K562 (cell line): ENCODE results near the gene PIH1D1. TPM values are rescaled to one million over a fixed set of nuclear protein-coding genes. Genes with fewer than 3 reads are reported as not detected.

Source experiments
- AFF4 ChIP-seq: sonication (generic); formaldehyde crosslinking; IDR thresholded peaks from 2 replicates; pipeline ENCODE4 v1.8.0; 2023; ENCODE audit warnings: mild to moderate bottlenecking, missing genetic modification reagents
- E4F1 ChIP-seq: fragments of 250-450 bp; sonication (Bioruptor Pico); IDR thresholded peaks from 2 replicates; pipeline ENCODE4 v1.5.0; 2021; ENCODE audit warnings: mild to moderate bottlenecking, borderline replicate concordance
- EHMT2 ChIP-seq: fragments of 450-650 bp; IDR thresholded peaks from 2 replicates; pipeline ENCODE4 v1.6.1; 2018; ENCODE audit warnings: antibody characterized with exemption
- ETV1 ChIP-seq: fragments of 450-650 bp; conservative IDR thresholded peaks from 2 replicates; pipeline ENCODE4 v1.6.1; 2016; ENCODE audit warnings: missing genetic modification characterization, control low read depth, low read depth, missing compliant biosample characterization
- GTF2B ChIP-seq: IDR thresholded peaks from 2 replicates; pipeline ENCODE4 v1.6.1; 2011; ENCODE audit not compliant: insufficient read length; ENCODE audit errors: extremely low read depth
- MED1 ChIP-seq: sonication (generic); formaldehyde crosslinking; IDR thresholded peaks from 2 replicates; pipeline ENCODE4 v1.8.1; 2023; ENCODE audit warnings: missing genetic modification reagents, borderline replicate concordance
- RREB1 ChIP-seq: fragments of 250-450 bp; sonication (Bioruptor Pico); IDR thresholded peaks from 2 replicates; pipeline ENCODE4 v1.4.0; 2020
- ZFP36 ChIP-seq: fragments of 150-350 bp; IDR thresholded peaks from 2 replicates; pipeline ENCODE4 v1.6.1; 2018; ENCODE audit warnings: low read length, low read depth; ENCODE audit not compliant: partially characterized antibody
- ZNF197 ChIP-seq: fragments of 200-800 bp; sonication (Bioruptor generic); IDR thresholded peaks from 2 replicates; pipeline ENCODE4 v1.6.1; 2016; ENCODE audit warnings: low read depth, missing genetic modification characterization, missing compliant biosample characterization
- ZNF277 ChIP-seq: fragments of 250-450 bp; sonication (Bioruptor Pico); IDR thresholded peaks from 2 replicates; pipeline ENCODE4 v1.8.0; 2022; ENCODE audit warnings: inconsistent platforms, mild to moderate bottlenecking, moderate library complexity, borderline replicate concordance
- ZNF436 ChIP-seq: fragments of 250-450, 450-650 bp; sonication (Bioruptor Pico); formaldehyde crosslinking; IDR thresholded peaks from 2 replicates; pipeline ENCODE4 v1.7.0; 2020; ENCODE audit warnings: mild to moderate bottlenecking
- ZNF778 ChIP-seq: fragments of 450-650 bp; formaldehyde crosslinking; IDR thresholded peaks from 2 replicates; pipeline ENCODE4 v1.4.0; 2020; ENCODE audit warnings: mild to moderate bottlenecking, moderate library complexity
- polyA plus RNA-seq, 8 experiments: library from polyadenylated mRNA; depleted of rRNA in 4 of 8; stranded (reverse) in 5 of 8; unstranded in 3 of 8; fragments of >200 nt; fragmentation: Nextera tagmentation in 2 of 8; fragmentation: Illumina TruSeq in 1 of 8; extraction: Ambion mirVana in 2 of 8; extraction: Trizol in 1 of 8; gene quantifications; 2 replicates each; pipeline versions ENCODE4 v1.2.1 to v1.2.3, GENCODE V29; 2011 to 2014; ENCODE audit warnings: inconsistent platforms in 1 of 8, missing spikeins in 1 of 8
- total RNA-seq, 7 experiments: library from RNA; depleted of rRNA in 6 of 7; stranded (reverse); fragments of >200 nt in 6 of 7; fragmentation: Illumina TruSeq in 2 of 7; extraction: Trizol in 2 of 7; gene quantifications; 2 replicates each; pipeline versions ENCODE4 v1.2.1 to v1.2.3, GENCODE V29; 2011 to 2021; ENCODE audit warnings: low replicate concordance in 1 of 7

PIH1D1 gene
- total and polyA plus RNA-seq, 9 of the 15 experiments (the other 6 are each of a cell fraction or from before 2014, with no cell fraction given), result 26.5 to 224 (median 137) TPM

GRCh38 chr19:49443366-49444099 is 8.1 kb downstream of the PIH1D1 start (continued):
- TF ChIP-seq ZNF277 (CRISPR knock-in tag) (no peak), E4F1 (CRISPR knock-in tag) (no peak), MED1 (CRISPR knock-in tag) (no peak), ZFP36 (no peak), RREB1 (CRISPR knock-in tag) (no peak; the same call in 1 of the 2 replicates), GTF2B (no peak), AFF4 (CRISPR knock-in tag) (no peak; the same call in 1 of the 2 replicates), ZNF197 (CRISPR knock-in tag) (peak; percentile 96), EHMT2 (no peak), ZNF436 (no peak), ETV1 (tag) (peak; percentile 83), ZNF778 (no peak)
